Spinal cord (tissue), 10 donors: ENCODE results near the gene PTEN. TPM values are rescaled to one million over a fixed set of nuclear protein-coding genes. Genes with fewer than 3 reads are reported as not detected.
"Not testable (repeated sequence)": the region's sequence is repeated elsewhere in the genome, so short reads cannot be mapped to it uniquely, and the experiment has no call there.

ENCODE experiments used
- DNase-seq, 6 donors: peaks; one replicate each; pipeline versions ENCODE4 v3.0.0 to v3.0.0-alpha.2; 2013 to 2015; ENCODE audit warnings: low spot score in 6 of 6, low read depth in 4 of 6
- H3K27ac ChIP-seq: one replicate; pipeline ENCODE4 v1.5.1; 2013; ENCODE audit warnings: low read depth, low read length, control low read depth
- H3K27me3 ChIP-seq: one replicate; pipeline ENCODE4 v1.6.1; 2013; ENCODE audit warnings: low read length; ENCODE audit not compliant: control insufficient read depth, insufficient read depth
- H3K36me3 ChIP-seq: one replicate; pipeline ENCODE4 v1.6.1; 2013; ENCODE audit warnings: low read length; ENCODE audit not compliant: control insufficient read depth, insufficient read depth
- H3K4me1 ChIP-seq: one replicate; pipeline ENCODE4 v1.6.1; 2013; ENCODE audit warnings: low read length; ENCODE audit not compliant: control insufficient read depth, insufficient read depth
- H3K4me3 ChIP-seq: one replicate; pipeline ENCODE4 v1.5.1; 2013; ENCODE audit warnings: low read depth, low read length, control low read depth
- H3K9me3 ChIP-seq: one replicate; pipeline ENCODE4 v1.6.1; 2013; ENCODE audit warnings: low read length; ENCODE audit not compliant: control insufficient read depth, insufficient read depth
- WGBS: methylation state at CpG from one replicate; pipeline ENCODE4 v1.1.5; 2013; ENCODE audit warnings: missing lambda C conversion rate; ENCODE audit not compliant: insufficient coverage; 5-methylcytosine and 5-hydroxymethylcytosine counted together
- polyA plus RNA-seq, 2 donors: library from polyadenylated mRNA; unstranded; fragments of 120-200 nt; gene quantifications; one replicate each; pipeline ENCODE4 v1.2.1, GENCODE V29; 2013; ENCODE audit not compliant: insufficient read length in 2 of 2
- total RNA-seq, 2 donors: library from RNA; depleted of rRNA in 1 of 2; stranded (reverse); fragments of 120-200 nt in 1 of 2; fragments of >200 nt in 1 of 2; gene quantifications; one replicate each; pipeline versions ENCODE4 v1.2.3 to v1.2.4, GENCODE V29; 2013 to 2014
- donor health status: healthy.

The PTEN gene
- total and polyA plus RNA-seq, 4 donors: 64.4 to 217 (median 127) TPM

- Histone ChIP-seq H3K9me3 (no peaks in the 10 kb centered on the region), H3K4me1 (peaks cover 11% of the 10 kb centered on the region), H3K4me3 (no peak overlapping the region), H3K27ac (no peak overlapping the region), H3K36me3 (no peaks in the 10 kb centered on the region), H3K27me3 (no peaks in the 10 kb centered on the region)
- WGBS: 64% methylated on average over 1 of the region's 3 CpGs
- DNase-seq: peak in 3 of 6 donors; percentile 31 to 86 (median 65)
These were observed 3.1 kb upstream of the PTEN start for GRCh38 chr10:87860156-87860795.

- no peaks in the 10 kb centered on the region for H3K27me3 ChIP-seq
- peaks cover 11% of the 10 kb centered on the region for H3K4me1 ChIP-seq
- no peak overlapping the region for H3K4me3 ChIP-seq
- no peaks in the 10 kb centered on the region for H3K9me3 ChIP-seq
- DNase-seq: no peak
- H3K36me3 ChIP-seq: no peaks in the 10 kb centered on the region
- 85% methylated on average over 3 of the region's 4 CpGs for WGBS
- H3K27ac ChIP-seq: peak overlapping the region; percentile 99
These were observed 2.5 kb upstream of the PTEN start for GRCh38 chr10:87860816-87861403.

GRCh38 chr10:87861566-87861952 is 1.9 kb upstream of the PTEN start:
- H3K36me3 ChIP-seq: no peaks in the 10 kb centered on the region
- peaks cover 11% of the 10 kb centered on the region for H3K4me1 ChIP-seq
- no peaks in the 10 kb centered on the region for H3K9me3 ChIP-seq
- no peaks in the 10 kb centered on the region for H3K27me3 ChIP-seq
- peak overlapping the region; percentile 99 for H3K27ac ChIP-seq
- DNase-seq: peak in 1 of 6 donors; percentile 61
- WGBS: 6% methylated on average over 16 of the region's 16 CpGs
- H3K4me3 ChIP-seq: peak overlapping the region; percentile 99

- peak overlapping the region; percentile 99 for H3K4me3 ChIP-seq
- no peaks in the 10 kb centered on the region for H3K9me3 ChIP-seq
- DNase-seq: peak; percentile 93 to 99 (median 96)
- H3K27ac ChIP-seq: peak overlapping the region; percentile 99
- no peaks in the 10 kb centered on the region for H3K27me3 ChIP-seq
- H3K36me3 ChIP-seq: no peaks in the 10 kb centered on the region
- 0% methylated on average over 57 of the region's 57 CpGs for WGBS
- H3K4me1 ChIP-seq: peaks cover 11% of the 10 kb centered on the region
These were observed 1.3 kb upstream of the PTEN start for GRCh38 chr10:87861953-87862678.

- WGBS: under 1% methylated on average over 15 of the region's 21 CpGs
- Histone ChIP-seq H3K9me3 (no peaks in the 10 kb centered on the region), H3K4me1 (peaks cover 11% of the 10 kb centered on the region), H3K27me3 (no peaks in the 10 kb centered on the region), H3K4me3 (peak overlapping the region; percentile 99), H3K27ac (peak overlapping the region; percentile 99), H3K36me3 (no peaks in the 10 kb centered on the region)
- DNase-seq: no peak
These were observed 759 bp upstream of the PTEN start for GRCh38 chr10:87862679-87863052.

GRCh38 chr10:87863951-87864495 is 598 bp downstream of the PTEN start:
- H3K27ac ChIP-seq: peak overlapping the region; percentile 99
- H3K4me3 ChIP-seq: peak overlapping the region; percentile 99
- H3K9me3 ChIP-seq, H3K36me3 ChIP-seq, H3K27me3 ChIP-seq: not testable (repeated sequence)
- peaks cover 12% of the 10 kb centered on the region for H3K4me1 ChIP-seq
- peak in 1 of 6 donors; percentile 73 for DNase-seq
- WGBS: 0% methylated on average over 46 of the region's 47 CpGs

- Histone ChIP-seq H3K36me3 (no peaks in the 10 kb centered on the region), H3K27ac (peak overlapping the region; percentile 99), H3K4me3 (peak overlapping the region; percentile 99), H3K4me1 (peaks cover 15% of the 10 kb centered on the region), H3K27me3 (no peaks in the 10 kb centered on the region), H3K9me3 (no peaks in the 10 kb centered on the region)
- WGBS: 4% methylated on average over 12 of the region's 16 CpGs
- DNase-seq: peak in 2 of 6 donors; percentile 50 to 74
These were observed 1.2 kb downstream of the PTEN start for GRCh38 chr10:87864496-87865059.

- H3K27ac ChIP-seq: peak overlapping the region; percentile 99
These were observed 1.9 kb downstream of the PTEN start for GRCh38 chr10:87865241-87865881.

GRCh38 chr10:87866412-87866974 is 3.1 kb downstream of the PTEN start:
- Histone ChIP-seq H3K27ac (peak overlapping the region; percentile 99), H3K4me3 (peak overlapping the region; percentile 99), H3K4me1 (peaks cover 13% of the 10 kb centered on the region), H3K9me3 (no peaks in the 10 kb centered on the region), H3K36me3 (no peaks in the 10 kb centered on the region), H3K27me3 (no peaks in the 10 kb centered on the region)
- DNase-seq: no peak
- WGBS: no CpG with 5 or more reads among the region's 3 CpGs

More at GRCh38 chr10:87865241-87865881, 1.9 kb downstream of the PTEN start:
- DNase-seq: peak in 2 of 6 donors; percentile 14 to 25
- Histone ChIP-seq H3K9me3 (no peaks in the 10 kb centered on the region), H3K36me3 (no peaks in the 10 kb centered on the region), H3K4me3 (peak overlapping the region; percentile 99), H3K27me3 (no peaks in the 10 kb centered on the region), H3K4me1 (peaks cover 15% of the 10 kb centered on the region)
- 0% methylated on average over 2 of the region's 4 CpGs for WGBS
